Fibroblast of lung (primary cell): Measurements from ENCODE around the gene CNPY2. TPM values are rescaled to one million over a fixed set of nuclear protein-coding genes. Genes with fewer than 3 reads are reported as not detected.

Source experiments
- DNase-seq, 2 donors: peaks; one replicate each; pipeline versions ENCODE4 v3.0.0 to v3.0.0-alpha.2; 2010; ENCODE audit warnings: low read depth in 2 of 2
- H2AFZ ChIP-seq: 2 replicates; pipeline ENCODE4 v1.5.1; 2012; ENCODE audit warnings: low read length, control low read depth, inconsistent platforms
- H3K27ac ChIP-seq: 2 replicates; pipeline ENCODE4 v1.5.1; 2011; ENCODE audit warnings: low read length, control low read depth; ENCODE audit not compliant: insufficient read depth
- H3K27me3 ChIP-seq: 2 replicates; pipeline ENCODE4 v1.5.1; 2011; ENCODE audit warnings: mild to moderate bottlenecking, low read length; ENCODE audit not compliant: control insufficient read depth, insufficient read depth
- H3K36me3 ChIP-seq: 2 replicates; pipeline ENCODE4 v1.5.1; 2011; ENCODE audit warnings: low read length; ENCODE audit not compliant: control insufficient read depth, insufficient read depth
- H3K4me1 ChIP-seq: 2 replicates; pipeline ENCODE4 v1.5.1; 2011; ENCODE audit warnings: low read length; ENCODE audit not compliant: control insufficient read depth, insufficient read depth; ENCODE audit errors: extremely low read depth
- H3K4me2 ChIP-seq: 2 replicates; pipeline ENCODE4 v1.5.1; 2011; ENCODE audit warnings: low read length, control low read depth; ENCODE audit not compliant: insufficient read depth; ENCODE audit errors: extremely low read depth
- H3K4me3 ChIP-seq, 4 experiments: fragments of 200-600 bp in 1 of 4; sonication (generic) in 1 of 4; replicated peaks in 1 of 4; 2 replicates each; pipeline ENCODE4 v1.5.1; 2011 to 2016; ENCODE audit warnings: low read length in 4 of 4, low read depth in 3 of 4, mild to moderate bottlenecking in 3 of 4, control low read depth in 2 of 4, inconsistent platforms in 1 of 4, mixed read lengths in 1 of 4; ENCODE audit not compliant: insufficient read depth in 1 of 4; ENCODE audit errors: control extremely low read depth in 1 of 4
- H3K79me2 ChIP-seq: 2 replicates; pipeline ENCODE4 v1.5.1; 2012; ENCODE audit warnings: mild to moderate bottlenecking, low read length, inconsistent platforms; ENCODE audit not compliant: control insufficient read depth, insufficient read depth
- H3K9ac ChIP-seq: 2 replicates; pipeline ENCODE4 v1.5.1; 2011; ENCODE audit warnings: mild to moderate bottlenecking, low read length, control low read depth; ENCODE audit not compliant: insufficient read depth
- H3K9me3 ChIP-seq: 2 replicates; pipeline ENCODE4 v1.5.1; 2012; ENCODE audit warnings: low read depth, low read length; ENCODE audit not compliant: control insufficient read depth, insufficient read depth
- H4K20me1 ChIP-seq: 2 replicates; pipeline ENCODE4 v1.5.1; 2011; ENCODE audit warnings: low read length; ENCODE audit not compliant: control insufficient read depth, insufficient read depth; ENCODE audit errors: extremely low read depth
- CTCF ChIP-seq, 2 donors: IDR thresholded peaks in 1 of 2; conservative IDR thresholded peaks in 1 of 2; 1 replicate in 1 of 2; 2 replicates in 1 of 2; pipeline ENCODE4 v1.5.1; 2011 to 2012; ENCODE audit warnings: low read length in 2 of 2, control low read depth in 1 of 2, inconsistent platforms in 1 of 2, low read depth in 1 of 2, mild to moderate bottlenecking in 1 of 2
- EZH2 ChIP-seq: IDR thresholded peaks from 2 replicates; pipeline ENCODE4 v1.5.1; 2012; ENCODE audit warnings: low read length, control low read depth, mild to moderate bottlenecking; ENCODE audit errors: missing control alignments
- polyA plus RNA-seq, 2 donors: library from polyadenylated mRNA; depleted of rRNA in 1 of 2; stranded (reverse) in 1 of 2; unstranded in 1 of 2; fragments of >200 nt; gene quantifications; 2 replicates each; pipeline ENCODE4 v1.2.1, GENCODE V29; 2011 to 2012; ENCODE audit warnings: missing spikeins in 1 of 2
- total RNA-seq: library from RNA; depleted of rRNA; stranded (reverse); fragments of >200 nt; gene quantifications from 2 replicates; pipeline ENCODE4 v1.2.1, GENCODE V29; 2014

Gene CNPY2
- total and polyA plus RNA-seq, 2 donors (not counting 1 experiment from before 2014, with no cell fraction given), result 48.2 to 124 TPM

- Histone ChIP-seq H3K4me2 (no peak overlapping the region), H3K4me3 (no peak overlapping the region), H4K20me1 (no peaks in the 10 kb centered on the region), H3K9ac (no peak overlapping the region), H3K27me3 (no peaks in the 10 kb centered on the region), H3K27ac (no peak overlapping the region), H3K79me2 (no peaks in the 10 kb centered on the region), H2AFZ (no peak overlapping the region), H3K36me3 (peaks cover 13% of the 10 kb centered on the region), H3K9me3 (no peaks in the 10 kb centered on the region), H3K4me1 (no peaks in the 10 kb centered on the region)
- no peak for DNase-seq
- no peak for TF ChIP-seq EZH2
- no peak for TF ChIP-seq CTCF (conservative IDR thresholded peaks at IDR 0.05 in 1 of 2, IDR thresholded peaks at IDR 0.05 in 1 of 2; ENCODE audit: low read depth in 1 of 2, low read length in 2 of 2)
These were observed 33.2 kb downstream of the CNPY2 start for GRCh38 chr12:56282579-56282978.

- TF ChIP-seq CTCF (conservative IDR thresholded peaks at IDR 0.05 in 1 of 2, IDR thresholded peaks at IDR 0.05 in 1 of 2; ENCODE audit: low read depth in 1 of 2, low read length in 2 of 2) (no peak), EZH2 (no peak)
- Histone ChIP-seq H3K27ac (no peak overlapping the region), H3K9ac (no peak overlapping the region), H4K20me1 (no peaks in the 10 kb centered on the region), H2AFZ (no peak overlapping the region), H3K4me3 (no peak overlapping the region), H3K36me3 (peaks cover 13% of the 10 kb centered on the region), H3K4me1 (no peaks in the 10 kb centered on the region), H3K9me3 (no peaks in the 10 kb centered on the region), H3K4me2 (no peak overlapping the region), H3K27me3 (no peaks in the 10 kb centered on the region), H3K79me2 (no peaks in the 10 kb centered on the region)
- no peak for DNase-seq
These were observed 33.8 kb downstream of the CNPY2 start for GRCh38 chr12:56282030-56282429.

- no peak for DNase-seq
- no peak overlapping the region for H3K4me3 ChIP-seq
- no peaks in the 10 kb centered on the region for H3K9me3 ChIP-seq
- H3K27me3 ChIP-seq, result no peaks in the 10 kb centered on the region
- H3K79me2 ChIP-seq, result no peaks in the 10 kb centered on the region
- no peaks in the 10 kb centered on the region for H4K20me1 ChIP-seq
- no peak overlapping the region for H3K27ac ChIP-seq
- H3K9ac ChIP-seq, result no peak overlapping the region
- no peak overlapping the region for H2AFZ ChIP-seq
- TF ChIP-seq EZH2 (no peak), CTCF (conservative IDR thresholded peaks at IDR 0.05 in 1 of 2, IDR thresholded peaks at IDR 0.05 in 1 of 2; ENCODE audit: low read depth in 1 of 2, low read length in 2 of 2) (no peak)
- H3K4me1 ChIP-seq, result no peaks in the 10 kb centered on the region
- peaks cover 14% of the 10 kb centered on the region for H3K36me3 ChIP-seq
- H3K4me2 ChIP-seq, result no peak overlapping the region
These were observed 34.9 kb downstream of the CNPY2 start for GRCh38 chr12:56280849-56281248.
